OCI-LY7 (cell line): Measurements from ENCODE around the gene AMPH.

ENCODE experiments used
- EZH2phosphoT487 ChIP-seq: fragments of 200-600 bp; sonication (generic); IDR thresholded peaks from 2 replicates; pipeline ENCODE4 v1.6.1; 2018; ENCODE audit warnings: low read depth, borderline replicate concordance, mild to moderate bottlenecking, mixed run types, antibody characterized with exemption, low read length, moderate library complexity, mixed read lengths
- TF ChIP-seq, protein P1 (sequence below): fragments of 200-600 bp; sonication (generic); conservative IDR thresholded peaks from 2 replicates; pipeline ENCODE4 v1.5.1; 2014; ENCODE audit warnings: mild to moderate bottlenecking, antibody characterized with exemption, low read length, moderate library complexity, mixed read lengths

GRCh38 chr7:38372290-38372689 lies 258.9 kb downstream of the AMPH start:
- TF ChIP-seq, protein P1, sequence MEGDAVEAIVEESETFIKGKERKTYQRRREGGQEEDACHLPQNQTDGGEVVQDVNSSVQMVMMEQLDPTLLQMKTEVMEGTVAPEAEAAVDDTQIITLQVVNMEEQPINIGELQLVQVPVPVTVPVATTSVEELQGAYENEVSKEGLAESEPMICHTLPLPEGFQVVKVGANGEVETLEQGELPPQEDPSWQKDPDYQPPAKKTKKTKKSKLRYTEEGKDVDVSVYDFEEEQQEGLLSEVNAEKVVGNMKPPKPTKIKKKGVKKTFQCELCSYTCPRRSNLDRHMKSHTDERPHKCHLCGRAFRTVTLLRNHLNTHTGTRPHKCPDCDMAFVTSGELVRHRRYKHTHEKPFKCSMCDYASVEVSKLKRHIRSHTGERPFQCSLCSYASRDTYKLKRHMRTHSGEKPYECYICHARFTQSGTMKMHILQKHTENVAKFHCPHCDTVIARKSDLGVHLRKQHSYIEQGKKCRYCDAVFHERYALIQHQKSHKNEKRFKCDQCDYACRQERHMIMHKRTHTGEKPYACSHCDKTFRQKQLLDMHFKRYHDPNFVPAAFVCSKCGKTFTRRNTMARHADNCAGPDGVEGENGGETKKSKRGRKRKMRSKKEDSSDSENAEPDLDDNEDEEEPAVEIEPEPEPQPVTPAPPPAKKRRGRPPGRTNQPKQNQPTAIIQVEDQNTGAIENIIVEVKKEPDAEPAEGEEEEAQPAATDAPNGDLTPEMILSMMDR = no peak
- no peak for TF ChIP-seq EZH2phosphoT487
